Measurements from ENCODE around the gene PRDM16. TPM values are rescaled to one million over a fixed set of nuclear protein-coding genes. Genes with fewer than 3 reads are reported as not detected.

Gene PRDM16
- total and polyA plus RNA-seq, 2 of the 13 experiments (the other 11 are each of a cell fraction or from before 2014, with no cell fraction given), result 0.15 to 0.81 TPM

DNA sequence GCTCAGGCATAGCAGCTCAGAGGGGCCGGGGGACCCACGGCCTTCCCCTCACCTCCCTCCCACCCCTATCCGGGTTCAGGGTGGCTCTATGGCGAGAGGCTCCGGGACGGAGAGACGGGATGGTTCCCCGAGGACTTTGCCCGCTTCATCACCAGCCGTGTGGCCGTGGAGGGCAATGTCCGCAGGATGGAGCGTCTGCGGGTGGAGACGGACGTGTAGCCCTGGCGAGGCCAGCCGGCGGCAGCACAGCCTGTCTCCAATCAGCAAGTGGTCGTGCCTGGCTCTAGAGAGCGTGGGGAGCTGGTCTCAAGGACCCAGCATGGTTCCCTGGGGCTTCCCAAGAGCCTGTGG lies 411.3 kb downstream of the PRDM16 start (continued):
- TF ChIP-seq NR2C2 (CRISPR knock-in tag; IDR thresholded peaks at IDR 0.05; ENCODE audit: borderline replicate concordance) (0 out of 2 replicates have a peak, but pooled peaks have one; percentile 32), ZSCAN12 (CRISPR knock-in tag; IDR thresholded peaks at IDR 0.05) (no peak), ZNF605 (CRISPR knock-in tag; IDR thresholded peaks at IDR 0.05) (0 out of 2 replicates have a peak, but pooled peaks have one; percentile 31), FOXA3 (CRISPR knock-in tag; IDR thresholded peaks at IDR 0.05) (no peak), KDM1A (CRISPR knock-in tag; IDR thresholded peaks at IDR 0.05) (0 out of 2 replicates have a peak, but pooled peaks have one; percentile 16), ZNF598 (CRISPR knock-in tag; IDR thresholded peaks at IDR 0.05; ENCODE audit: borderline replicate concordance) (0 out of 2 replicates have a peak, but pooled peaks have one; percentile 29), ZFY (CRISPR knock-in tag; IDR thresholded peaks at IDR 0.05) (peak; percentile 34; the same call in 1 of the 2 replicates)
- TF ChIP-seq, protein P1, sequence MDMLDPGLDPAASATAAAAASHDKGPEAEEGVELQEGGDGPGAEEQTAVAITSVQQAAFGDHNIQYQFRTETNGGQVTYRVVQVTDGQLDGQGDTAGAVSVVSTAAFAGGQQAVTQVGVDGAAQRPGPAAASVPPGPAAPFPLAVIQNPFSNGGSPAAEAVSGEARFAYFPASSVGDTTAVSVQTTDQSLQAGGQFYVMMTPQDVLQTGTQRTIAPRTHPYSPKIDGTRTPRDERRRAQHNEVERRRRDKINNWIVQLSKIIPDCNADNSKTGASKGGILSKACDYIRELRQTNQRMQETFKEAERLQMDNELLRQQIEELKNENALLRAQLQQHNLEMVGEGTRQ (IDR thresholded peaks at IDR 0.05; ENCODE audit: low read depth, low read length), result no peak
- TF ChIP-seq, protein P1 (CRISPR knock-in tag; IDR thresholded peaks at IDR 0.05; ENCODE audit: borderline replicate concordance), result peak; percentile 32; the same call in 1 of the 2 replicates
- TF ChIP-seq, protein P2, sequence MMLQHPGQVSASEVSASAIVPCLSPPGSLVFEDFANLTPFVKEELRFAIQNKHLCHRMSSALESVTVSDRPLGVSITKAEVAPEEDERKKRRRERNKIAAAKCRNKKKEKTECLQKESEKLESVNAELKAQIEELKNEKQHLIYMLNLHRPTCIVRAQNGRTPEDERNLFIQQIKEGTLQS (CRISPR knock-in tag; IDR thresholded peaks at IDR 0.05), result no peak
- TF ChIP-seq, protein P3, sequence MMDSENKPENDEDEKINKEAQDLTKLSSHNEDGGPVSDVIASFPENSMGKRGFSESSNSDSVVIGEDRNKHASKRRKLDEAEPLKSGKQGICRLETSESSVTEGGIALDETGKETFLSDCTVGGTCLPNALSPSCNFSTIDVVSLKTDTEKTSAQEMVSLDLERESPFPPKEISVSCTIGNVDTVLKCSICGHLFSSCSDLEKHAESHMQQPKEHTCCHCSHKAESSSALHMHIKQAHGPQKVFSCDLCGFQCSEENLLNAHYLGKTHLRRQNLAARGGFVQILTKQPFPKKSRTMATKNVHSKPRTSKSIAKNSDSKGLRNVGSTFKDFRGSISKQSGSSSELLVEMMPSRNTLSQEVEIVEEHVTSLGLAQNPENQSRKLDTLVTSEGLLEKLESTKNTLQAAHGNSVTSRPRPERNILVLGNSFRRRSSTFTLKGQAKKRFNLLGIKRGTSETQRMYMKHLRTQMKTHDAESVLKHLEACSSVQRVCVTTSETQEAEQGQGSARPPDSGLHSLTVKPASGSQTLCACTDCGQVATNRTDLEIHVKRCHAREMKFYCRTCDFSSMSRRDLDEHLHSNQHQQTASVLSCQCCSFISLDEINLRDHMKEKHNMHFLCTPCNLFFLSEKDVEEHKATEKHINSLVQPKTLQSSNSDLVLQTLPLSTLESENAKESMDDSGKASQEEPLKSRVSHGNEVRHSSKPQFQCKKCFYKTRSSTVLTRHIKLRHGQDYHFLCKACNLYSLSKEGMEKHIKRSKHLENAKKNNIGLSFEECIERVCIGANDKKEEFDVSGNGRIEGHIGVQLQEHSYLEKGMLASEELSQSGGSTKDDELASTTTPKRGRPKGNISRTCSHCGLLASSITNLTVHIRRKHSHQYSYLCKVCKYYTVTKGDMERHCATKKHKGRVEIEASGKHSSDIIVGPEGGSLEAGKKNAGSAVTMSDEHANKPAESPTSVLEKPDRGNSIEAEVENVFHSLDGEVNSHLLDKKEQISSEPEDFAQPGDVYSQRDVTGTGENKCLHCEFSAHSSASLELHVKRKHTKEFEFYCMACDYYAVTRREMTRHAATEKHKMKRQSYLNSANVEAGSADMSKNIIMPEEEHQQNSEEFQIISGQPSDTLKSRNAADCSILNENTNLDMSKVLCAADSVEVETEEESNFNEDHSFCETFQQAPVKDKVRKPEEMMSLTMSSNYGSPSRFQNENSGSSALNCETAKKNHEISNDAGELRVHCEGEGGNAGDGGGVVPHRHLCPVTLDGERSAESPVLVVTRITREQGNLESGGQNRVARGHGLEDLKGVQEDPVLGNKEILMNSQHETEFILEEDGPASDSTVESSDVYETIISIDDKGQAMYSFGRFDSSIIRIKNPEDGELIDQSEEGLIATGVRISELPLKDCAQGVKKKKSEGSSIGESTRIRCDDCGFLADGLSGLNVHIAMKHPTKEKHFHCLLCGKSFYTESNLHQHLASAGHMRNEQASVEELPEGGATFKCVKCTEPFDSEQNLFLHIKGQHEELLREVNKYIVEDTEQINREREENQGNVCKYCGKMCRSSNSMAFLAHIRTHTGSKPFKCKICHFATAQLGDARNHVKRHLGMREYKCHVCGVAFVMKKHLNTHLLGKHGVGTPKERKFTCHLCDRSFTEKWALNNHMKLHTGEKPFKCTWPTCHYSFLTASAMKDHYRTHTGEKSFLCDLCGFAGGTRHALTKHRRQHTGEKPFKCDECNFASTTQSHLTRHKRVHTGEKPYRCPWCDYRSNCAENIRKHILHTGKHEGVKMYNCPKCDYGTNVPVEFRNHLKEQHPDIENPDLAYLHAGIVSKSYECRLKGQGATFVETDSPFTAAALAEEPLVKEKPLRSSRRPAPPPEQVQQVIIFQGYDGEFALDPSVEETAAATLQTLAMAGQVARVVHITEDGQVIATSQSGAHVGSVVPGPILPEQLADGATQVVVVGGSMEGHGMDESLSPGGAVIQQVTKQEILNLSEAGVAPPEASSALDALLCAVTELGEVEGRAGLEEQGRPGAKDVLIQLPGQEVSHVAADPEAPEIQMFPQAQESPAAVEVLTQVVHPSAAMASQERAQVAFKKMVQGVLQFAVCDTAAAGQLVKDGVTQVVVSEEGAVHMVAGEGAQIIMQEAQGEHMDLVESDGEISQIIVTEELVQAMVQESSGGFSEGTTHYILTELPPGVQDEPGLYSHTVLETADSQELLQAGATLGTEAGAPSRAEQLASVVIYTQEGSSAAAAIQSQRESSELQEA (CRISPR knock-in tag; IDR thresholded peaks at IDR 0.05; ENCODE audit: not compliant biosample characterization), result no peak
- TF ChIP-seq, protein P4, sequence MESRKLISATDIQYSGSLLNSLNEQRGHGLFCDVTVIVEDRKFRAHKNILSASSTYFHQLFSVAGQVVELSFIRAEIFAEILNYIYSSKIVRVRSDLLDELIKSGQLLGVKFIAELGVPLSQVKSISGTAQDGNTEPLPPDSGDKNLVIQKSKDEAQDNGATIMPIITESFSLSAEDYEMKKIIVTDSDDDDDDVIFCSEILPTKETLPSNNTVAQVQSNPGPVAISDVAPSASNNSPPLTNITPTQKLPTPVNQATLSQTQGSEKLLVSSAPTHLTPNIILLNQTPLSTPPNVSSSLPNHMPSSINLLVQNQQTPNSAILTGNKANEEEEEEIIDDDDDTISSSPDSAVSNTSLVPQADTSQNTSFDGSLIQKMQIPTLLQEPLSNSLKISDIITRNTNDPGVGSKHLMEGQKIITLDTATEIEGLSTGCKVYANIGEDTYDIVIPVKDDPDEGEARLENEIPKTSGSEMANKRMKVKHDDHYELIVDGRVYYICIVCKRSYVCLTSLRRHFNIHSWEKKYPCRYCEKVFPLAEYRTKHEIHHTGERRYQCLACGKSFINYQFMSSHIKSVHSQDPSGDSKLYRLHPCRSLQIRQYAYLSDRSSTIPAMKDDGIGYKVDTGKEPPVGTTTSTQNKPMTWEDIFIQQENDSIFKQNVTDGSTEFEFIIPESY (CRISPR knock-in tag; IDR thresholded peaks at IDR 0.05), result peak; percentile 64
- TF ChIP-seq, protein P5, sequence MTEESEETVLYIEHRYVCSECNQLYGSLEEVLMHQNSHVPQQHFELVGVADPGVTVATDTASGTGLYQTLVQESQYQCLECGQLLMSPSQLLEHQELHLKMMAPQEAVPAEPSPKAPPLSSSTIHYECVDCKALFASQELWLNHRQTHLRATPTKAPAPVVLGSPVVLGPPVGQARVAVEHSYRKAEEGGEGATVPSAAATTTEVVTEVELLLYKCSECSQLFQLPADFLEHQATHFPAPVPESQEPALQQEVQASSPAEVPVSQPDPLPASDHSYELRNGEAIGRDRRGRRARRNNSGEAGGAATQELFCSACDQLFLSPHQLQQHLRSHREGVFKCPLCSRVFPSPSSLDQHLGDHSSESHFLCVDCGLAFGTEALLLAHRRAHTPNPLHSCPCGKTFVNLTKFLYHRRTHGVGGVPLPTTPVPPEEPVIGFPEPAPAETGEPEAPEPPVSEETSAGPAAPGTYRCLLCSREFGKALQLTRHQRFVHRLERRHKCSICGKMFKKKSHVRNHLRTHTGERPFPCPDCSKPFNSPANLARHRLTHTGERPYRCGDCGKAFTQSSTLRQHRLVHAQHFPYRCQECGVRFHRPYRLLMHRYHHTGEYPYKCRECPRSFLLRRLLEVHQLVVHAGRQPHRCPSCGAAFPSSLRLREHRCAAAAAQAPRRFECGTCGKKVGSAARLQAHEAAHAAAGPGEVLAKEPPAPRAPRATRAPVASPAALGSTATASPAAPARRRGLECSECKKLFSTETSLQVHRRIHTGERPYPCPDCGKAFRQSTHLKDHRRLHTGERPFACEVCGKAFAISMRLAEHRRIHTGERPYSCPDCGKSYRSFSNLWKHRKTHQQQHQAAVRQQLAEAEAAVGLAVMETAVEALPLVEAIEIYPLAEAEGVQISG (CRISPR knock-in tag; IDR thresholded peaks at IDR 0.05), result peak; percentile 42
